ENCODE data around the gene WASF3. TPM values are rescaled to one million over a fixed set of nuclear protein-coding genes. Genes with fewer than 3 reads are reported as not detected.
A peak's percentile ranks its signal among the peaks of the same experiment; 100 is the strongest.

WASF3 gene
- total and polyA plus RNA-seq, 4 donors: 4.9 to 14.4 (median 8.3) TPM

DNA sequence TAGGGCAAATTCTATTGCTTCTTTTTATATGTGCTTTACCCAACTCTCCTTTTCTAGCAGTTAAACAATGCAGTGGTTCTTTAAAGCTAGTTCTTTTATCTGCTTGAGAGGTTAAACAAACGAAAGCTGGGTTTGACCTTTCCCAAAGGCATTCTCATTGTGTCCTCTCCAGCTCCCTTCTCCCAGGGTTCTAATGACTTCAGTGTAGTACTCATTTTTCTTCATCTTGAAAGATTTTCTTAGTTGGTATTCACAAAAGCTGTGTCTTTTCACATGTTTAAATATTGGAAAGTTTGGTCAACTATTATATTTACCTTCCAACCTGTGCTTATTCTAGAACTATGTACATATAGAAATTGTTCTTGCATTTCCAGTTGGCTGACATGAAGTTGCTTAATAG, 1.5 kb downstream of the WASF3 start:
- TF ChIP-seq, protein P1, sequence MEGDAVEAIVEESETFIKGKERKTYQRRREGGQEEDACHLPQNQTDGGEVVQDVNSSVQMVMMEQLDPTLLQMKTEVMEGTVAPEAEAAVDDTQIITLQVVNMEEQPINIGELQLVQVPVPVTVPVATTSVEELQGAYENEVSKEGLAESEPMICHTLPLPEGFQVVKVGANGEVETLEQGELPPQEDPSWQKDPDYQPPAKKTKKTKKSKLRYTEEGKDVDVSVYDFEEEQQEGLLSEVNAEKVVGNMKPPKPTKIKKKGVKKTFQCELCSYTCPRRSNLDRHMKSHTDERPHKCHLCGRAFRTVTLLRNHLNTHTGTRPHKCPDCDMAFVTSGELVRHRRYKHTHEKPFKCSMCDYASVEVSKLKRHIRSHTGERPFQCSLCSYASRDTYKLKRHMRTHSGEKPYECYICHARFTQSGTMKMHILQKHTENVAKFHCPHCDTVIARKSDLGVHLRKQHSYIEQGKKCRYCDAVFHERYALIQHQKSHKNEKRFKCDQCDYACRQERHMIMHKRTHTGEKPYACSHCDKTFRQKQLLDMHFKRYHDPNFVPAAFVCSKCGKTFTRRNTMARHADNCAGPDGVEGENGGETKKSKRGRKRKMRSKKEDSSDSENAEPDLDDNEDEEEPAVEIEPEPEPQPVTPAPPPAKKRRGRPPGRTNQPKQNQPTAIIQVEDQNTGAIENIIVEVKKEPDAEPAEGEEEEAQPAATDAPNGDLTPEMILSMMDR (IDR thresholded peaks at IDR 0.05; ENCODE audit: control extremely low read depth, extremely low read depth): no peak
- Histone ChIP-seq H3K9ac (ENCODE audit: insufficient read depth in 1 of 2, low read length in 2 of 2) (peak overlapping the region in 1 of 2 donors; percentile 13), H3K27ac (ENCODE audit: low read depth in 1 of 2, low read length in 1 of 2) (no peak overlapping the region), H3K4me1 (ENCODE audit: control insufficient read depth in 5 of 5, insufficient read depth in 5 of 5, low read length in 5 of 5) (peaks cover 0 to 24% (median 10%) of the 10 kb centered on the region in 5 donors), H3K27me3 (ENCODE audit: control insufficient read depth in 3 of 3, insufficient read depth in 3 of 3, low read length in 2 of 3) (peaks cover 3 to 6% (median 3%) of the 10 kb centered on the region in 3 donors), H3K36me3 (ENCODE audit: control insufficient read depth in 4 of 4, insufficient read depth in 4 of 4, low read length in 4 of 4) (no peaks in the 10 kb centered on the region), H3K9me3 (ENCODE audit: control insufficient read depth in 4 of 4, insufficient read depth in 3 of 4, low read length in 3 of 4) (no peaks in the 10 kb centered on the region), H3K4me3 (no peak overlapping the region)
- ATAC-seq (ENCODE audit: insufficient read depth, low FRiP score): no peak
- peak in 1 of 3 donors; percentile 21 for DNase-seq
- 24 to 28% methylated on average over 1 of the region's 1 CpG for WGBS, 2 donors

DNA sequence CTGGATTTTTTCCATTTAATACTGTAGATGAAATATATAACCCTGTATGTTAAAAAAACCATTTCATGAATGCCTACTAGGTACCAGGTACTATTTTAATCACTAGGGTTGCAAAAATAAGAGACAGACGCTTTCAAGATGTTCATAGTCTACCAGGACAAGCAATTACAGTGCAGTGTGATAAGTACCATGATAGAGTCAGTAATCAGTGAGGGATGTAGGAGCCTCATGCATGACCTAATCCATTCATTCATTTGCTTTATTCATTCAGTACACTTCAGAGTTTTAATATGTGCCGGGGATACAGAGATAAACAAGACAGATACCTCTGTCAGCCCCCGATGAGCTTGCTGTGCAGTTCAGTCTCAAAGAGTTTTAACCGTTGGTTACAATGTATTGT, 3.0 kb downstream of the WASF3 start:
- TF ChIP-seq, protein P1 (IDR thresholded peaks at IDR 0.05; ENCODE audit: control extremely low read depth, extremely low read depth): no peak
- Histone ChIP-seq H3K4me3 (no peak overlapping the region), H3K36me3 (ENCODE audit: control insufficient read depth in 4 of 4, insufficient read depth in 4 of 4, low read length in 4 of 4) (no peaks in the 10 kb centered on the region), H3K4me1 (ENCODE audit: control insufficient read depth in 5 of 5, insufficient read depth in 5 of 5, low read length in 5 of 5) (peaks cover 0 to 24% (median 10%) of the 10 kb centered on the region in 5 donors), H3K27me3 (ENCODE audit: control insufficient read depth in 3 of 3, insufficient read depth in 3 of 3, low read length in 2 of 3) (peaks cover 1 to 3% (median 3%) of the 10 kb centered on the region in 3 donors), H3K9me3 (ENCODE audit: control insufficient read depth in 4 of 4, insufficient read depth in 3 of 4, low read length in 3 of 4) (no peaks in the 10 kb centered on the region), H3K9ac (ENCODE audit: insufficient read depth in 1 of 2, low read length in 2 of 2) (no peak overlapping the region), H3K27ac (ENCODE audit: low read depth in 1 of 2, low read length in 1 of 2) (no peak overlapping the region)
- 90% methylated on average over 4 of the region's 4 CpGs for WGBS, 2 donors
- no peak for DNase-seq
- no peak for ATAC-seq (ENCODE audit: insufficient read depth, low FRiP score)

DNA sequence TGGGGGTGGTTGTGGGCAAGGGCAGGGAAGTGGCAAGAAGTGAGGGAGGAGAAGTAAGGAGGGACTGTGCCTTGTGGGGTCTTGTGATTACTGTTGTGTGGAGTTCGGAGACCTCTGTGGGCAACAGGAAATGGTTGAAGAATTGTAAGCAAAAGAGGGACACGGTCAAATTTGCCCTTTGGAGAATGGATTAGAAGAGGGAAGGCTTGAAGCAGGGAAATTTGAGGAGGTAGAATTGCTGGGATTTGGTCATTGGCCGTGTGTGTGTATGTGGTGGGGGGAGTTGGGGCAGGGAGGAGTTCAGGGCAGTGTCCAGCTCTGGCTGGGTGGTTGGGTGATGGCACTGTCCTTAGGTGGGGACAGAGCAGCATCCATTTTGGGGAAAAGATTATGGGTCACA, 3.6 kb downstream of the WASF3 start:
- no peak overlapping the region for H3K9ac ChIP-seq (ENCODE audit: insufficient read depth in 1 of 2, low read length in 2 of 2)
- H3K9me3 ChIP-seq (ENCODE audit: control insufficient read depth in 4 of 4, insufficient read depth in 3 of 4, low read length in 3 of 4): no peaks in the 10 kb centered on the region
- H3K27ac ChIP-seq (ENCODE audit: low read depth in 1 of 2, low read length in 1 of 2): peak overlapping the region in 1 of 2 donors; percentile 48
- ATAC-seq (ENCODE audit: insufficient read depth, low FRiP score) (no peak), DNase-seq (no peak)
- peaks cover 0 to 24% (median 10%) of the 10 kb centered on the region in 5 donors for H3K4me1 ChIP-seq (ENCODE audit: control insufficient read depth in 5 of 5, insufficient read depth in 5 of 5, low read length in 5 of 5)
- TF ChIP-seq, protein P1 (IDR thresholded peaks at IDR 0.05; ENCODE audit: control extremely low read depth, extremely low read depth): no peak
- no peak overlapping the region for H3K4me3 ChIP-seq
- H3K27me3 ChIP-seq (ENCODE audit: control insufficient read depth in 3 of 3, insufficient read depth in 3 of 3, low read length in 2 of 3): peaks cover 0 to 3% (median 3%) of the 10 kb centered on the region in 3 donors
- no peaks in the 10 kb centered on the region for H3K36me3 ChIP-seq (ENCODE audit: control insufficient read depth in 4 of 4, insufficient read depth in 4 of 4, low read length in 4 of 4)
- 46 to 51% methylated on average over 3 of the region's 3 CpGs for WGBS, 2 donors

Data from lung (tissue), 12 donors.